Panc1 (cell line): ENCODE data around the gene MEGF11. TPM values are rescaled to one million over a fixed set of nuclear protein-coding genes. Genes with fewer than 3 reads are reported as not detected.

Experiments used
- ATAC-seq: fragments of 200-7000 bp; cut with Tn5 transposase; 2 replicates; pipeline ENCODE4 v1.9.1; 2020; ENCODE audit warnings: mild to moderate bottlenecking, moderate library complexity
- BruUV-seq: library from RNA; stranded (reverse); fragments of 400-500 nt; replicated peaks from 2 replicates; lab custom pipeline; 2021; lab: Mats Ljungman, UMichigan
- CTCF ChIA-PET: fragments of 300-600 bp; sonication (Branson Sonifier 250); formaldehyde crosslinking; loops from one replicate; lab custom pipeline; 2022; ENCODE audit warnings: antibody characterized with exemption; lab: Charles Lee
- POLR2A ChIA-PET: fragments of 300-600 bp; sonication (Branson Sonifier 250); formaldehyde crosslinking; loops from one replicate; lab custom pipeline; 2022; ENCODE audit warnings: antibody characterized with exemption; lab: Charles Lee
- DNase-seq: peaks from one replicate; pipeline ENCODE4 v3.0.0-alpha.2; 2010; ENCODE audit warnings: low read depth, low spot score
- H3K27ac ChIP-seq: 2 replicates; pipeline ENCODE4 v1.5.1; 2011; ENCODE audit warnings: mild to moderate bottlenecking, low read length, inconsistent platforms
- H3K27me3 ChIP-seq: fragments of 200-500 bp; sonication (Bioruptor generic); 2 replicates; pipeline ENCODE4 v1.6.0; 2014; ENCODE audit warnings: low read length, inconsistent platforms; ENCODE audit not compliant: control insufficient read depth, insufficient read depth
- H3K36me3 ChIP-seq: fragments of 200-500 bp; sonication (Bioruptor generic); 2 replicates; pipeline ENCODE4 v1.5.1; 2014; ENCODE audit warnings: inconsistent platforms, mild to moderate bottlenecking, low read length, moderate library complexity; ENCODE audit not compliant: control insufficient read depth, insufficient read depth
- H3K4me1 ChIP-seq: 2 replicates; pipeline ENCODE4 v1.5.1; 2011; ENCODE audit warnings: inconsistent platforms, mild to moderate bottlenecking, low read length, moderate library complexity; ENCODE audit not compliant: control insufficient read depth, insufficient read depth
- H3K4me3 ChIP-seq, 2 experiments: 2 replicates each; pipeline ENCODE4 v1.5.1; 2011 to 2012; ENCODE audit warnings: low read depth in 2 of 2, low read length in 2 of 2, mild to moderate bottlenecking in 2 of 2, inconsistent platforms in 1 of 2, moderate library complexity in 1 of 2
- H3K9me3 ChIP-seq: fragments of 200-500 bp; sonication (Bioruptor generic); 2 replicates; pipeline ENCODE4 v1.5.1; 2014; ENCODE audit warnings: low read depth, mild to moderate bottlenecking, inconsistent platforms, low read length, moderate library complexity; ENCODE audit not compliant: control insufficient read depth, insufficient read depth
- POLR2AphosphoS5 ChIP-seq: IDR thresholded peaks from 2 replicates; pipeline ENCODE4 v1.6.1; 2012; ENCODE audit warnings: mild to moderate bottlenecking, low read depth, low read length, moderate library complexity
- REST ChIP-seq, 2 experiments: IDR thresholded peaks; 2 replicates each; pipeline ENCODE4 v1.6.1; 2011 to 2012; ENCODE audit warnings: low read depth in 2 of 2, control low read depth in 1 of 2, low read length in 1 of 2, mild to moderate bottlenecking in 1 of 2, moderate library complexity in 1 of 2; ENCODE audit not compliant: insufficient read depth in 1 of 2
- SIN3A ChIP-seq: IDR thresholded peaks from 2 replicates; pipeline ENCODE4 v1.6.1; 2012; ENCODE audit warnings: low read depth, mild to moderate bottlenecking, low read length, moderate library complexity, borderline replicate concordance; ENCODE audit not compliant: insufficient read depth
- TCF7L2 ChIP-seq: IDR thresholded peaks from 2 replicates; pipeline ENCODE4 v1.6.1; 2011; ENCODE audit warnings: mild to moderate bottlenecking, low read depth, low read length, inconsistent platforms
- in situ Hi-C: cut with HindIII; loops from 2 replicates; pipeline ENCODE4 v1.10.0; 2016; ENCODE audit warnings: low sequenced_read_pairs, low pct_unique_long_range_greater_than_20kb
- intact Hi-C: fragments of 100-400 bp; cut with micrococcal nuclease; formaldehyde crosslinking; loops from one replicate; pipeline ENCODE4 v1.10.0; 2022; ENCODE audit not compliant: unreplicated experiment
- total RNA-seq: library from RNA; stranded (reverse); gene quantifications from one replicate; pipeline ENCODE4 v1.2.1, GENCODE V29; 2021; ENCODE audit not compliant: unreplicated experiment
- TF ChIP-seq, protein P1 (sequence below): fragments of 450-650 bp; IDR thresholded peaks from 2 replicates; pipeline ENCODE4 v1.5.1; 2017; ENCODE audit warnings: mild to moderate bottlenecking

The MEGF11 gene
- total RNA-seq, 1 experiment from 2014 or later = 0.95 TPM

- no peak for DNase-seq
- ChIA-PET POLR2A (no interaction called here), CTCF (no interaction called here)
- no peak for TF ChIP-seq TCF7L2
- TF ChIP-seq REST (IDR thresholded peaks at IDR 0.05; ENCODE audit: insufficient read depth in 1 of 2, low read depth in 2 of 2, low read length in 1 of 2) = no peak
- no peak for TF ChIP-seq POLR2AphosphoS5
- TF ChIP-seq SIN3A = no peak
- TF ChIP-seq, protein P1, sequence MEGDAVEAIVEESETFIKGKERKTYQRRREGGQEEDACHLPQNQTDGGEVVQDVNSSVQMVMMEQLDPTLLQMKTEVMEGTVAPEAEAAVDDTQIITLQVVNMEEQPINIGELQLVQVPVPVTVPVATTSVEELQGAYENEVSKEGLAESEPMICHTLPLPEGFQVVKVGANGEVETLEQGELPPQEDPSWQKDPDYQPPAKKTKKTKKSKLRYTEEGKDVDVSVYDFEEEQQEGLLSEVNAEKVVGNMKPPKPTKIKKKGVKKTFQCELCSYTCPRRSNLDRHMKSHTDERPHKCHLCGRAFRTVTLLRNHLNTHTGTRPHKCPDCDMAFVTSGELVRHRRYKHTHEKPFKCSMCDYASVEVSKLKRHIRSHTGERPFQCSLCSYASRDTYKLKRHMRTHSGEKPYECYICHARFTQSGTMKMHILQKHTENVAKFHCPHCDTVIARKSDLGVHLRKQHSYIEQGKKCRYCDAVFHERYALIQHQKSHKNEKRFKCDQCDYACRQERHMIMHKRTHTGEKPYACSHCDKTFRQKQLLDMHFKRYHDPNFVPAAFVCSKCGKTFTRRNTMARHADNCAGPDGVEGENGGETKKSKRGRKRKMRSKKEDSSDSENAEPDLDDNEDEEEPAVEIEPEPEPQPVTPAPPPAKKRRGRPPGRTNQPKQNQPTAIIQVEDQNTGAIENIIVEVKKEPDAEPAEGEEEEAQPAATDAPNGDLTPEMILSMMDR = no peak
- no peak overlapping the region for H3K27ac ChIP-seq
- no TSS peak for BruUV-seq
- no peak for ATAC-seq
- intact Hi-C loops (no loop called here), in situ Hi-C loops (no loop called here)
- H3K9me3 ChIP-seq = no peaks in the 10 kb centered on the region
- no peaks in the 10 kb centered on the region for H3K27me3 ChIP-seq
- peaks cover 58% of the 10 kb centered on the region for H3K36me3 ChIP-seq
- no peak overlapping the region for H3K4me3 ChIP-seq
- no peaks in the 10 kb centered on the region for H3K4me1 ChIP-seq
Observed at GRCh38 chr15:65883571-65883970, 370.0 kb downstream of the MEGF11 start.

DNA sequence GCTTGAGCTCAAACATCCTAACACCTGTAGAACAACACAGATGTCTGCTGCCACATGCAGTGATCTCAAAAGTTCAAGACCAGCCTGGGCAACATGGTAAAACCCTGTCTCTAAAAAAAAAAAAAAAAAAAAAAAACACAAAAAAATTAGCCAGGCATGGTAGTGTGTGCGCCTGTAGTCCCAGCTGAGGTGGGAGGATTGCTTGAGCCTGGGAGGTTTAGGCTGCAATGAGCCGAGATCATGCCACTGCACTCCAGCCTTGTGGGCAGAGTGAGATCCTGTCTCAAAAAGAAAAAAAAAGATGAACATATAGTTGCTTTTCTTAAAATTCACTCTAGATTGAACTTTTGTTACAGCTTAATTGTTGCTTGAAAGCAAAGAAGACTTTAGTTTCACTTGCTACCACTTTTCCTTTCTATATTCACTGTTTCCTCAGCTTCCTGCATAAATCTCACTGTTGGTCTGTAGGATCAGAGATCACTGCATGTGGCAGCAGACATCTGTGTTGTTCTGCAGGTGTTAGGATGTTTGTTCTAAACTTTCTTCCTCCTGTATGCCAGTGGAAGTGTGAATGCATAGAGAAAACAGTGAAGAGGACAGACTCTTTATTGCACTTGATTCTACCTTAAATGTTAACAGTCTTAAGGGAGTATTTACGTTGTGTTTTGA, 371.6 kb downstream of the MEGF11 start:
- no TSS peak for BruUV-seq
- DNase-seq (no peak), ATAC-seq (no peak)
- no peaks in the 10 kb centered on the region for H3K27me3 ChIP-seq
- H3K27ac ChIP-seq = no peak overlapping the region
- H3K4me1 ChIP-seq = no peaks in the 10 kb centered on the region
- in situ Hi-C loops (no loop called here), intact Hi-C loops (no loop called here)
- TF ChIP-seq POLR2AphosphoS5 = no peak
- no peak for TF ChIP-seq TCF7L2
- TF ChIP-seq REST (IDR thresholded peaks at IDR 0.05; ENCODE audit: insufficient read depth in 1 of 2, low read depth in 2 of 2, low read length in 1 of 2) = no peak
- TF ChIP-seq, protein P1 = no peak
- TF ChIP-seq SIN3A = no peak
- H3K4me3 ChIP-seq = no peak overlapping the region
- no peaks in the 10 kb centered on the region for H3K9me3 ChIP-seq
- ChIA-PET POLR2A (no interaction called here), CTCF (no interaction called here)
- H3K36me3 ChIP-seq = peaks cover 61% of the 10 kb centered on the region
